Stimulated activated memory B cell treated with anti-CD40 and anti-IgM and Interleukin-4, amounts not matched to agents 10 μg/mL and 1 μg/mL and 100 μg/mL, for 72 hours (primary cell): ENCODE data around the gene SRGAP1.

Experiments
- ATAC-seq: fragments of 150-1000 bp; cut with Tn5 transposase; 2 replicates; pipeline ENCODE4 v1.10.0; 2021
- H3K27ac Mint-ChIP-seq: one replicate; pipeline ENCODE4 v1.8.0; 2022; ENCODE audit warnings: mild to moderate bottlenecking, mixed read lengths
- H3K27me3 Mint-ChIP-seq: one replicate; pipeline ENCODE4 v1.8.0; 2022; ENCODE audit warnings: mixed read lengths
- H3K36me3 Mint-ChIP-seq: one replicate; pipeline ENCODE4 v1.8.0; 2022; ENCODE audit warnings: mixed read lengths
- H3K4me1 Mint-ChIP-seq: one replicate; pipeline ENCODE4 v1.8.0; 2022; ENCODE audit warnings: mixed read lengths
- H3K4me3 Mint-ChIP-seq: one replicate; pipeline ENCODE4 v1.8.0; 2022; ENCODE audit warnings: mild to moderate bottlenecking, moderate library complexity, mixed read lengths
- H3K9me3 Mint-ChIP-seq: one replicate; pipeline ENCODE4 v1.8.0; 2022; ENCODE audit warnings: mixed read lengths

Gene SRGAP1

GRCh38 chr12:63900922-63901793 lies 56.7 kb downstream of the SRGAP1 start:
- Mint-ChIP-seq H3K27ac (no peak overlapping the region), H3K36me3 (no peaks in the 10 kb centered on the region), H3K4me3 (no peak overlapping the region), H3K4me1 (no peaks in the 10 kb centered on the region), H3K9me3 (no peaks in the 10 kb centered on the region), H3K27me3 (no peaks in the 10 kb centered on the region)
- no peak for ATAC-seq

GRCh38 chr12:63904653-63905052 lies 60.2 kb downstream of the SRGAP1 start:
- H3K36me3 Mint-ChIP-seq, result no peaks in the 10 kb centered on the region
- no peak for ATAC-seq
- H3K27me3 Mint-ChIP-seq, result no peaks in the 10 kb centered on the region
- H3K9me3 Mint-ChIP-seq, result no peaks in the 10 kb centered on the region
- H3K4me1 Mint-ChIP-seq, result no peaks in the 10 kb centered on the region
- no peak overlapping the region for H3K27ac Mint-ChIP-seq
- no peak overlapping the region for H3K4me3 Mint-ChIP-seq

DNA sequence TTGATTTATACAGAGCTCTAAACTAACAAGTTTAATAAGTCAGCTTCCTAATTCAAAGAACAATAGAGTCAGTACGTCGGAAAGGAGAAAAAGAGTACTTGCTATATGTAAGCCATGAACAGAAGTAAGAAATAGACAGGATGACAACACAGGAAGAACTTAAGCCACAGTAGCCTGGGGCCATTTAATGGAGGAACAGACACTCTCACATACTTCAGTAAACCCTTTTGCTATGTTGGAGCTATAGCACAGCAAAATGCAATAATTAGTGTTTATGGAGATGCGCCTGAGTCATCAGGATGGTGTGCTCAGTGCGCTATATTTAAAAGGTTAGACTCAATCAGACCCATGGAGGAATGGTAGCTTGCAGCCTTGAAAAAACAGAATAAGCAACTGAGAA lies 61.0 kb downstream of the SRGAP1 start:
- H3K36me3 Mint-ChIP-seq, result no peaks in the 10 kb centered on the region

GRCh38 chr12:63906876-63907275 lies 62.4 kb downstream of the SRGAP1 start:
- H3K27ac Mint-ChIP-seq, result no peak overlapping the region
- H3K4me1 Mint-ChIP-seq, result no peaks in the 10 kb centered on the region
- H3K9me3 Mint-ChIP-seq, result no peaks in the 10 kb centered on the region
- ATAC-seq, result no peak
- no peak overlapping the region for H3K4me3 Mint-ChIP-seq
- H3K27me3 Mint-ChIP-seq, result no peaks in the 10 kb centered on the region
- H3K36me3 Mint-ChIP-seq, result no peaks in the 10 kb centered on the region

More for the DNA sequence above, 61.0 kb downstream of the SRGAP1 start:
- no peaks in the 10 kb centered on the region for H3K4me1 Mint-ChIP-seq
- no peaks in the 10 kb centered on the region for H3K9me3 Mint-ChIP-seq
- no peak overlapping the region for H3K27ac Mint-ChIP-seq
- no peak overlapping the region for H3K4me3 Mint-ChIP-seq
- no peak for ATAC-seq
- no peaks in the 10 kb centered on the region for H3K27me3 Mint-ChIP-seq

GRCh38 chr12:63907561-63907960 lies 63.1 kb downstream of the SRGAP1 start:
- ATAC-seq, result no peak
- no peaks in the 10 kb centered on the region for H3K36me3 Mint-ChIP-seq
- no peak overlapping the region for H3K4me3 Mint-ChIP-seq
- no peak overlapping the region for H3K27ac Mint-ChIP-seq
- H3K9me3 Mint-ChIP-seq, result no peaks in the 10 kb centered on the region
- H3K27me3 Mint-ChIP-seq, result no peaks in the 10 kb centered on the region
- H3K4me1 Mint-ChIP-seq, result no peaks in the 10 kb centered on the region

- Mint-ChIP-seq H3K4me3 (no peak overlapping the region), H3K4me1 (no peaks in the 10 kb centered on the region), H3K27ac (no peak overlapping the region), H3K36me3 (no peaks in the 10 kb centered on the region), H3K27me3 (no peaks in the 10 kb centered on the region), H3K9me3 (no peaks in the 10 kb centered on the region)
- no peak for ATAC-seq
Measured at GRCh38 chr12:63909746-63910145, 65.2 kb downstream of the SRGAP1 start.

DNA sequence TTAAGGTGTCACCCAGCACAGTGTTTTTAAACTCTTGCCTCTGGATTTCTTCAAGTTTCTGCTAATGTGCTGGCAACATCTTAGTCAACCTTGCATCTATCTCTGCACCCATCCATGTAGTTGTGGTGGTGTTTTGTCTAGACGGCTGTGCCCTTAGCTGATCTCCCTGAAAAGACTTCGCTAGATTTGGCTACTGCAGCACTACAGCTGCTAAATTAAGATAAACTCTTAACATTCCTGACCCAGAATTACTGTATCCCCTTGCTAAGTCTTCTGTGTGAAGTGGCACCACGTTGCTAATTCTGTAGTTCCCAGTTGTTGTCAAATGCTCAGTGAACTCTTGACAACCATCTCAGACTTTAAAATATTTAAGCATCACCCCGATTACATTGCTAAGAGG lies 66.8 kb downstream of the SRGAP1 start:
- Mint-ChIP-seq H3K27ac (no peak overlapping the region), H3K9me3 (no peaks in the 10 kb centered on the region), H3K27me3 (no peaks in the 10 kb centered on the region), H3K4me1 (no peaks in the 10 kb centered on the region), H3K36me3 (no peaks in the 10 kb centered on the region), H3K4me3 (no peak overlapping the region)
- ATAC-seq, result no peak

DNA sequence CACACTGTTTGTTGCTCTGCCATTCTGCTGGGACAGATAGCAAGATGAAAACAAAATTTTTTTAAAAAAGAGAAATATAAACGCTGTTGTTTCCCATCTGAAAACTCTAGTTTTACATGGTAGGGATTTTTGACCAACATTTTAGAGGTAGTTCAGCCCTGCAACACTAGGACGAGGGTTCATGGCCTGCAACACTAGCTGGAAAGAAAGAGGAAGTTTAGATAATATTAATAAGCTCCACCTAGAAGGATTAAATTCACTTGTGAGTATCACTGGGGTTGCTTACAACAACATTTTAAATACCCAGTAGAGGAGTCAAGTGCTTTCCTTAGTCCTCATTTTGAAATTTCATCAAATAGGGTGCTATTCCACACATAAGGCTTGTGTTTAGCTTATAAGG lies 68.2 kb downstream of the SRGAP1 start:
- Mint-ChIP-seq H3K4me1 (no peaks in the 10 kb centered on the region), H3K27me3 (no peaks in the 10 kb centered on the region), H3K27ac (no peak overlapping the region), H3K9me3 (no peaks in the 10 kb centered on the region), H3K36me3 (no peaks in the 10 kb centered on the region), H3K4me3 (no peak overlapping the region)
- ATAC-seq, result no peak

DNA sequence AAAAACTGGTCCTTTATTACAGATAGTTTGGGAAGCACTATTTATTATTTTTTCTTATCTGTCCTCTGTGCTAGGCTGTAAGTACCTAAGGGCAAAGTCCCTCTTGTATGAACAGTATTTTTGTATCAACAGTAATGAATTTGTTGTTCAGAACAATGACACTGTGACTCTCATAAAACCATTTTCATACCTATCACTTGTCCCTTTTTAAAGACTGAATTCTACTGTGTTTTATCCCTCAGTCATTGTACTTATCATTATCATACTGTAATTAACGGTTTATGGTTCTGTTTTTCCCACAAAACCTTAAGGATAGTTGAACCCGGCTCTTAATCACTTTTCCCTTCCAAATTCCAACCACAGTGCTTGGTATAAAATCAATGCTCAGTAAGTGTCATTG lies 69.4 kb downstream of the SRGAP1 start:
- ATAC-seq, result no peak
- Mint-ChIP-seq H3K9me3 (no peaks in the 10 kb centered on the region), H3K27me3 (no peaks in the 10 kb centered on the region), H3K27ac (no peak overlapping the region), H3K4me3 (no peak overlapping the region), H3K4me1 (no peaks in the 10 kb centered on the region), H3K36me3 (no peaks in the 10 kb centered on the region)

- H3K4me3 Mint-ChIP-seq, result no peak overlapping the region
- no peak overlapping the region for H3K27ac Mint-ChIP-seq
- H3K36me3 Mint-ChIP-seq, result no peaks in the 10 kb centered on the region
- H3K4me1 Mint-ChIP-seq, result no peaks in the 10 kb centered on the region
- no peak for ATAC-seq
- no peaks in the 10 kb centered on the region for H3K9me3 Mint-ChIP-seq
- H3K27me3 Mint-ChIP-seq, result no peaks in the 10 kb centered on the region
Measured at GRCh38 chr12:63915105-63915800, 70.8 kb downstream of the SRGAP1 start.

GRCh38 chr12:63916561-63917476 lies 72.3 kb downstream of the SRGAP1 start:
- no peak for ATAC-seq
- Mint-ChIP-seq H3K4me1 (no peaks in the 10 kb centered on the region), H3K9me3 (no peaks in the 10 kb centered on the region), H3K27ac (no peak overlapping the region), H3K36me3 (no peaks in the 10 kb centered on the region), H3K4me3 (no peak overlapping the region), H3K27me3 (no peaks in the 10 kb centered on the region)

GRCh38 chr12:63917477-63917862 lies 73.0 kb downstream of the SRGAP1 start:
- Mint-ChIP-seq H3K9me3 (no peaks in the 10 kb centered on the region), H3K4me3 (no peak overlapping the region), H3K27me3 (no peaks in the 10 kb centered on the region), H3K4me1 (no peaks in the 10 kb centered on the region), H3K27ac (no peak overlapping the region), H3K36me3 (no peaks in the 10 kb centered on the region)
- no peak for ATAC-seq

GRCh38 chr12:63917864-63918799 lies 73.6 kb downstream of the SRGAP1 start:
- H3K27ac Mint-ChIP-seq, result no peak overlapping the region
- H3K4me3 Mint-ChIP-seq, result no peak overlapping the region
- ATAC-seq, result no peak
- no peaks in the 10 kb centered on the region for H3K36me3 Mint-ChIP-seq
- H3K27me3 Mint-ChIP-seq, result no peaks in the 10 kb centered on the region
- no peaks in the 10 kb centered on the region for H3K4me1 Mint-ChIP-seq
- H3K9me3 Mint-ChIP-seq, result no peaks in the 10 kb centered on the region

- Mint-ChIP-seq H3K4me3 (no peak overlapping the region), H3K9me3 (no peaks in the 10 kb centered on the region), H3K36me3 (no peaks in the 10 kb centered on the region), H3K4me1 (no peaks in the 10 kb centered on the region), H3K27me3 (no peaks in the 10 kb centered on the region), H3K27ac (no peak overlapping the region)
- ATAC-seq, result no peak
Measured at GRCh38 chr12:63918800-63919300, 74.3 kb downstream of the SRGAP1 start.
